KG1 (cell line): ENCODE results near the gene SMG9.

ENCODE experiments used
- DNase-seq: peaks from one replicate; lab custom pipeline; 2025; lab: John Stamatoyannopoulos, UW

The SMG9 gene

GRCh38 chr19:43721469-43722048, 33.2 kb downstream of the SMG9 start:
- no peak for DNase-seq

GRCh38 chr19:43720936-43721335, 33.8 kb downstream of the SMG9 start:
- no peak for DNase-seq

GRCh38 chr19:43719918-43720317, 34.8 kb downstream of the SMG9 start:
- no peak for DNase-seq

- no peak for DNase-seq
Observed at GRCh38 chr19:43719378-43719868, 35.3 kb downstream of the SMG9 start.

GRCh38 chr19:43718627-43719377, 36.0 kb downstream of the SMG9 start:
- DNase-seq, result no peak

GRCh38 chr19:43715776-43716175, 39.0 kb downstream of the SMG9 start, which contains the start of gene IRGC:
Gene IRGC, plus strand, starts transcription at chr19:43716076. Its CDS starts 2,483 bp downstream, at chr19:43718559.
- DNase-seq, result no peak

GRCh38 chr19:43713208-43713607, 41.6 kb downstream of the SMG9 start:
- no peak for DNase-seq

GRCh38 chr19:43711751-43712355, 42.9 kb downstream of the SMG9 start:
- no peak for DNase-seq

GRCh38 chr19:43708716-43709115, 46.0 kb downstream of the SMG9 start:
- DNase-seq, result no peak

GRCh38 chr19:43707158-43707712, 47.5 kb downstream of the SMG9 start:
- no peak for DNase-seq

GRCh38 chr19:43705729-43706128, 49.0 kb downstream of the SMG9 start:
- no peak for DNase-seq

- DNase-seq, result no peak
Observed at GRCh38 chr19:43704002-43704705, 50.6 kb downstream of the SMG9 start.

- no peak for DNase-seq
Observed at GRCh38 chr19:43700395-43701000, 54.3 kb downstream of the SMG9 start.

GRCh38 chr19:43699506-43700394, 55.0 kb downstream of the SMG9 start:
- DNase-seq, result no peak

- DNase-seq, result no peak
Observed at GRCh38 chr19:43697295-43697694, 57.5 kb downstream of the SMG9 start.

GRCh38 chr19:43695985-43696704, 58.6 kb downstream of the SMG9 start:
- no peak for DNase-seq

GRCh38 chr19:43694553-43694952, 60.2 kb downstream of the SMG9 start:
- no peak for DNase-seq

- no peak for DNase-seq
Observed at GRCh38 chr19:43692877-43693276, 61.9 kb downstream of the SMG9 start.

GRCh38 chr19:43692385-43692784, 62.4 kb downstream of the SMG9 start:
- DNase-seq, result no peak

- no peak for DNase-seq
Observed at GRCh38 chr19:43691755-43692154, 63.0 kb downstream of the SMG9 start.
